ENCODE results near the gene GDF15.

The GDF15 gene

DNA sequence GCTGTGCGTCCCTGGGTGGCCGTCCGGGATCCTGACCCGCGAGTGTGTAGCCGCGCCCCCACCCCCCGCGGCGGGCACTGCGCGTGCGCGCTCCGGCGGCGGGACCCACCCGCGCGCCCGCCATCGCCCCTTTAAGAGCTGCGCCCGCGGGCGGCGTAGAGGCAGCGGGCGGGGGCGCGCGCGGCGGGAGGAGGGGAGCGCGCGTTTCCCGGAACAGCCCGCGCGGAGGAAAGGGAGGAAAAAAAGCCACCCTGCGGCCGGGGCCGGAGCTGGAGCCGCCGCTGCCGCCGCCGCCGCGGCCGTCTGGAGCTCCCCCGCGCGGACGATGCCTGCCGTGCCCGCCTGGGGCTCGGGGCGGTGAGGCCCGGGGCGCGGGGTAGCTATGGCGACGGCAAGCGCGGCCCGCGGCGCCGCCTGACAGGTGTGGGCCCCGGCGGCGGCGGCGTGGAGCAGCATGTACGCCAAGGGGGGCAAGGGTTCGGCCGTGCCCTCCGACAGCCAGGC is 33.3 kb downstream of the GDF15 start, which contains the start of gene SSBP4:
SSBP4 (plus strand) TSS at position 204 of the 504 bp plus-strand sequence; CDS start at position 455, 251 bp downstream.
- peak; percentile 89 for DNase-seq

GRCh38 chr19:18419699-18420460 is 33.9 kb downstream of the GDF15 start:
- DNase-seq, result no peak

DNA sequence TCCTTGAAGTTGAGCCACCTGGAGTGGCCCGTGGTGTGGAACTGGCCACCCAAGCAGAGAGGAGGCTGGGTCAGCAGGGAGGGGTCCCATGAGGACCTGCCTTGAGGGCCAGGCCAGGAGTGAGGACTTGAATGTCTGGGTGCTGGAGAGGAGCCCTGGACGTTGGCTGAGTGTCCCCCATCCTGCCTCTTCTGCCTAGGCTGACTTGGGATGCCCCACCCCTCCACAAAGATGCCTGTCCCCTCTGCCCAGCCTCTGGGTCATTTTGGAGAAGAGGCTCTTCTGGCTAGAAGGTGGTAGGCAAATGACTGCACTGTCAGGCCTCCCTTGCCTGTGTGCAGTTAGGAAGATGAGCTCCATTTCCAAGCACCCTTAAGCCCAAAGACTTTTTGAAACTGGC is 35.0 kb downstream of the GDF15 start:
- DNase-seq, result no peak

- no peak for DNase-seq
These were observed 35.5 kb downstream of the GDF15 start for GRCh38 chr19:18421371-18421959.

DNA sequence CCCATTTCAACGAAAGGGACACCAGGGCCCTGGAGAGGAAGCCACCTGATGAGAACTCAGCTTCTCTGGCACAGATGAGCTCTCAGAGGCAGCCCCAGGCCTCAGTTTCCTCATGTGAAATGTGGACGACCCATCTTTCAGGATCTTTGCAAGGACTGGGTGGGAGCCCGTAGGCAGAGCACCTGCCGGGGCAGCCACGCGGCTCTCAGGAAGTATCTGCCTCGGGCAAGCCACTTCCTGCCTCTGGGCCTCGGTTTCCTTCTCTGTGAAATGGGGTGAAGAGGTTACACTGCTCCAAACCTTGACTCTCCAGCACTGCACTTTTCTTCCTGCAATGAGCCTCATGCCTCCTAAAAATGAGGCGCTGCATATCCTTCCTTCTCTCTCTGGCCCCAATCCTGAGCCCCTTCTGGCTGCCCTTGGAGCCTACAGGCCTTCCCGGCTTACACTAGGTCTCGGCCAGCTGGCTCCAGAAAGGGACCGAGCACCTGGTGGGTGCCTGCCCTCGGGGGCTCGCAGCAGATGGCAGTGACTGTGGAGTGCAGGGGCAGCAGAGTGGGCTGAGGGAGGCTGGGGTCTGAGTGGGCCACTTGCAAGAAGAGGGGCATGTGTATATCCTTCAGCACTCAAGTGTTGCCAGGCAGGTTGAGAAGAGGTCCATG is 36.7 kb downstream of the GDF15 start:
- no peak for DNase-seq

GRCh38 chr19:18423258-18424020 is 37.5 kb downstream of the GDF15 start:
- no peak for DNase-seq

- DNase-seq, result no peak
These were observed 38.3 kb downstream of the GDF15 start for GRCh38 chr19:18424122-18424889.

DNA sequence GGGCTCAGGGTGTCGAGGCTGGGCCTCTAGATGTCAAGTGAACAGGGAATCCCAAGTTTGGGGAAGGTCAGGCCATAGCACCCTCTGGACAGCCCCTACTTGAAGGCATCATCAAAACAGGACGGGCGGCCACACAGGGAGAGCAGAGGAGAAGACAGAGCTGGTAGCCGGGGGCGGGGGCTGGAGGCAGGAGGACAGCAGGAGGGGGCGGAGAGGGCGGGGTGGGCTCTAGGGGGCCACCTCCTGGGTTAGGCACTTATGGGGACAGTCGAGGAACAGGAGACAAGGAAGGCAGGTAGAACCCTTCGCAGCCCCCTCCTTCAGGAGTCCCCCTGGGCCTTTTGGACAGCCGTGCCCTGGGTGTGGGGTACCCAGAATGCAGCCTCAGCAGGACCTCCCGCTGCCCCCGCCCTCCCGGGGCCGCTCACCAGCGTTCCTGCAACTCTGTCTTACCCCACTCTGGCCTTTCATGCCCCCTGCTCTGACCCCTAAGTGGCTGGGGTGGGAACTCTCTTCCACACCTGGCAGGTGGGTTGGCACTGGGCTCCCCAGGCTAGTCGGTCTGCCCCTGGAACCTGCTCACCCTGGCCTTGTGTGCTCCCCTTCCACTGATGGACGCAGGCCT is 39.0 kb downstream of the GDF15 start:
- DNase-seq, result no peak

DNA sequence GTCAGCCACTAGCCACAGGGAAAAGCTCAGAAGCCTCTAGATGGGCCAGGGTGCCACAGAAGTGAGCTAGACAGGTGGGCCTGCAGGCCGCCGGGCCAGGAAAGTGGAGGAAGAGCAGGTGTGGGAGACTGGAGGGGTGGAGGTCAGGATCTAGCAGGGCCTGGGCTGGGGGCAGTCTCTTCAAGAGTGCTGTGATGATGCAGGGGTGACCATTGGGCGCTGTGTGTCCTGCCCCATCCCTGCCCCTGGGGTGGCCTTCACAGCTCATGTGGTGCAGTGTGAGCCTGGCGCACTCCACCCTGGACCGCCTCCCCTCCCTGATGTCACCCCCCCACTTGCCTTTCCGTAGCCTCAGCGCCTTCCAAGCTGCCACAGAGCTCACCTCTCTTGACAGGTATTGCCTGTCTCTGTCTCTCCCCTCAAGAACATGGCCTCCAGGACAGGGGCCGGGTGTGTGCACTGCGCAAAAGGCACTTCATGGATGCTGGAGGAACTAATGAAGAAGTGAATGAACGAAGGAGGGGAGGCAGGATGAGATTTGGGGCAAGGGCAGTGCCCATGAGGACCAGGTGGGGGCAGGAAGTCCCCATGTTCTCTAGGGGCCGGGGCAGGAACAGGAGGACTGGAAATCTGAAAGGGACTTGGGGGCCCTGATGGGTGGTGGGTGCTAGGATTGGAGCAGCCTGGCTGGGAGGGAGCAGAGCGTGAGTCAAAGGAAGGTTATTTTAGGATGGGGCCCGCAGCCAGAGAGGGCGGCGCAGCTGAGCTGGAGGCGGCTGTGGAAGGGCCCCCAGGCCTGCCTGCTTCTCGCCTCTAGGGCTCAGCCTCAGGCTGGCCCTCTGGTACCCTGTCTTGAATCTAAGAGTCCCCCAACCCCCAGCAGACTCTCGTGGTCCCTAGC is 39.8 kb downstream of the GDF15 start:
- DNase-seq, result peak; percentile 76

DNA sequence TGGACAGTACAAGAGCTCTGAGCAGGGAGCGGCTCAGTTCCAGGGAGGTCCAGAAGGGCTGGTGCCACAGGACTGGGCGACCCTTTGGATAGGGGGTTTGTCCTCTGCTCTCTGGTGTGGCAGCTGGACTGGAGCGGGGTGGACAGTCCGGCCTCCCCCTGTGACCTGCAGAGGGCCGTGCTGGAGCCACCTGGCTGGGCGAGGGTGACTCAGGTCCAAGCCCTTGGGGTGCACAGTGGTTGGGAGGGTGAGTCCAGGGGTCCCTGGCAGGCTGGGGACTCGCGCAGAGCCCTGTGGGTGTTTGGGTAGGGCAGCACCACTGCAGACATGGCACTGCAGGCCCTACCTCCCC is 40.4 kb downstream of the GDF15 start:
- no peak for DNase-seq

GRCh38 chr19:18427080-18427742 is 41.3 kb downstream of the GDF15 start:
- DNase-seq, result no peak

DNA sequence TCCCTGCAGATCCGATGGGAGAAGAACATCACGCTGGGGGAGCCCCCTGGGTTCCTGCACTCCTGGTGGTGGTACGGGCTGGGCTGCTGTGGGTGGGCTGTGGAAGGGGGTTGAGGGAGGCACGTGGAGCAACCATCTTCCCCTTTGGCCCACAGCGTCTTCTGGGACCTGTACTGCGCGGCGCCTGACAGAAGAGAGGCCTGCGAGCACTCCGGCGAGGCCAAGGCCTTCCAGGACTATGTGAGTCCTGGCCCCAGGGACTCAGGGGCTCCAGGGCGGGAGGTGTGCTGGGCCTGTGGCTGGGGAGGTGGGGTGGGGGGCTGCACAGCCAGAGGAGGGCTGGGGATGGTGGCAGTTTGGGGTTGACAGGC is 41.8 kb downstream of the GDF15 start:
- DNase-seq, result no peak

DNA sequence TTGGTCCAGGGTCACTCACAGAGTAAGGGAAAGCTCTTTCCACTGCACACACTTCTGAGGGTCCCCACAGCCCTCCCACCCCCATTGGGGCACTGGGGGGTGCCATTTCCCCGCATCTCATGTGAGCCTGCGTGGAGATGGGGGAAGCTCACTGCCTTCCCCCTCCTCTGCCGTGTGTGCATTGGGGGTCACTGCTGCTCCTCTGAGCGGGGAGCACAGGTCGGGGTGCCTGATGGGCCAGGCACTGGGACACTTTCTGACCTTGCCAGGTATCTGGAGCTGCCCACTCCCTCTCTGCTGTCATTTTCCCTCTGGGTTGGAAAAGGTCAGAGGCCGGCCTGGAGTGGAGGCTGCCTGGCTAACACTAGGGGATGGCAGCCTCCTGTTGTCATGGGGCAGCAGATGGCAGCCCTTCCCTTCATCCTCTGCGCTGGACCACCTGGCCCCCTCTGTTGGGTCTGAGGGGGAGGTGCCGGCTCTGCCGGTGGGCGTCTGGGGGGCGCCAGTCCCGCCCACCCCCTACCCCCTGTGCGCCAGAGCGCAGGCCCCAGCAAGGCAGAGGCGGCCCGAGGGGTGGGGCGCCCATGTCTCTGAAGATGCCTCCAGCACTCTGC is 42.3 kb downstream of the GDF15 start:
- no peak for DNase-seq

- peak; percentile 95 for DNase-seq
These were observed 43.1 kb downstream of the GDF15 start for GRCh38 chr19:18428787-18429674.

DNA sequence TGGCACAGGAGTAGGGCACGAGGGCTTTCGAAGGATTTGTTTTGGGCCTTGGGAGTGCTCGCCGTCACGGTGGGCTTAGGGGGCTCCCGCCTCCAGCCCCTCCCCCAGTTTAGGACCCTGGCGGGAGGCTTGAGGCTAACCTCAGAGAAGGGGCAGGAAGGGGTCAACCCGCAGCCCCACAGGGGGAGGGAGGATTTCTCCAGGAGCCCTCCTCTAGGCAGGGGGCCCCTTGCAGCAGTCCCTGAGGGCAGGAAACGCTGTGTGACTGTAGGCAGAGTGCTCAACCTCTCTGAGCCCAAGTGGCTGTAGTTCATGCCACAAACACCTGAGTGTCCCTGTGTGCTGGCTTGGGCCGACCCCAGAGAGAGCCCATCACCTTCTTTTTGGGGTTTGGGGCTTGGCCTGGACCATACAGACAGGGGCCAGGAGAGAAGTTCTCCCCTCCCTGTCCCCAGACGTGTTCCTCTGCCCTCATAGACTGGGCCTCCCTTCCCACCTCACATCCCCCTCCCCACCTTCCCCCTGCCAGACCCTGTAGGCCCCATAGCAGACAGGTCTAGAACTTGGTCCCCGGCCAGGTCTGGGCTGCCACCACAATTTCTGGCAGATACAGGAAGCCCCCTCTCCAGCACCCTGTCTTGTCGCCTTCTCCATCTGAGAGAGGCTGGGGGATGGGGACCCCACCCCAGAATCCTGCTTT is 43.9 kb downstream of the GDF15 start:
- no peak for DNase-seq

DNA sequence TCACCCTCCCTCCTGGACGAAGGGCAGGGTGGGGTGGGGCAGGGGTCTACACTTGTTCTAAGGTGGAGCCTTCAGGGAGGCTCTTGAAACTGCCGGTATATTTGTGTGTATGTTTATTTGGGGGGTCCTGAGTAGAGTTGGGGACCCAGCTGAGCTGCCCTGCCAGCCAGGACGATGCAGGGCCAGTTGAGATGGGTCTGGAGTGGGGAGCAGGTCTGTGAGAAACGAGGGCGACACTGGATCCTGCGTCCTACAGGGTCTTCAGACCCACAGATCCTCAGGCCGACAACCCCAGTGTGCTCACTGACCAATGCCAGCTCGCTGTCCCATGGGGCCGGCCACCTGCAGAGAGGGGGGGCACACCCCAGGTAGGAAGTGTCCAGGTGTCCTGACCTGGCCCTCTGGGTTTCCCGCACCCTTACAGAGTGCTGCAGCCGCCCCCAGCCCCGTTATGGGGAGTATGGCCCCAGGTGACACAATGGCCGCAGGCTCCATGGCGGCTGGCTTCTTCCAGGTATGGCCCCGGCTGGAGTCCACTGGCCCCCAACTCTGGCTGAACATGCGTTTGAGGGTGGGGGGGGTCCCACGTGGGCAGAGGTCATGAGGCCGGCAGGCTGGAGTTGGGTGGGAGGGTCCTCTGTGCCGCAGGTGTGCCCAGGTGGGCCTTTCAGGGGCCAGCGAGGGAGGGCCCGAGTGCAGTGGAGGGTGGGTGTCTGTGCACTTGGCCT is 44.6 kb downstream of the GDF15 start:
- no peak for DNase-seq

Data from fibroblast of skin of scalp (primary cell).